GM20431 (cell line): ENCODE measurements around the gene DCAF17.

Source experiments
- in situ Hi-C: fragments of 300-500 bp; cut with MseI, MboI; formaldehyde crosslinking; loops from one replicate; pipeline ENCODE4 v1.15.0; 2020; ENCODE audit warnings: low sequenced_read_pairs; ENCODE audit not compliant: unreplicated experiment

The DCAF17 gene

GRCh38 chr2:171531291-171531690 lies 97.3 kb downstream of the DCAF17 start:
- in situ Hi-C loops = no loop called here

- in situ Hi-C loops = no loop called here
Measured at GRCh38 chr2:171531836-171532450, 97.9 kb downstream of the DCAF17 start.

- in situ Hi-C loops = no loop called here
Measured at GRCh38 chr2:171533331-171533730, 99.3 kb downstream of the DCAF17 start.
